DLD1 (cell line): ENCODE data around the gene ABHD16A.

Experiments
- in situ Hi-C: cut with HindIII; loops from 2 replicates; pipeline ENCODE4 v1.10.0; 2017; ENCODE audit warnings: low sequenced_read_pairs

Gene ABHD16A

DNA sequence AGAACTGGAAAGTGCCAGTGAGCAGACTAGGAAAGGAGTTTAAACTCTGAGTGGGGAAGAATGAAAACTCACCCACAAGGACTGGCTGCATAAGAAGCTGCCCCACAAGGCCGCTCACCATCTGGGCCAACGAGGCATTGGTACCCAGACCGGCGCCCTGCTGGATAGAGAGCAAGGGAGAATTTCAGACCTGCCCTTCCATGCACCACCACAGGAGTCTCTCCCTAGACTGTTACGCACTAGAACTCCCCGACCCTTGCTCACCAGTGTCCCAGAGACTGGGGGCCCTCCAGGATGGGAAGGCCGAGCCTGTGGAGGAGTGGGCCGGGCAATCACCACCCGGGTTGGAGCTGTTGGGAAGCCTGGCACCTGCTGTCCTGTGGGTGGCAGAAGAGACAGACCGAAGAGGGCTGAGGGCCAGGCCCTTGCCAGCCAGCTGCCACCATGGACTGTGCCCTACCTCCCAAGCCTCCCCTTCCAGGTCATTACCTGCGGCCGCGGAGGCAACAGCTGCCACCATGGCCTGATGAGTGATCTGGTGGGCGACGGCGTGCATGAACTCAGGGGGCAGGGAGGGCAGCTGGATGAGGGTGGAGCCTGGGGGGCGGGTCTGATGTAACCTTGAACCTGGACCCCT, 59.2 kb downstream of the ABHD16A start:
- in situ Hi-C loops, result no loop called here

DNA sequence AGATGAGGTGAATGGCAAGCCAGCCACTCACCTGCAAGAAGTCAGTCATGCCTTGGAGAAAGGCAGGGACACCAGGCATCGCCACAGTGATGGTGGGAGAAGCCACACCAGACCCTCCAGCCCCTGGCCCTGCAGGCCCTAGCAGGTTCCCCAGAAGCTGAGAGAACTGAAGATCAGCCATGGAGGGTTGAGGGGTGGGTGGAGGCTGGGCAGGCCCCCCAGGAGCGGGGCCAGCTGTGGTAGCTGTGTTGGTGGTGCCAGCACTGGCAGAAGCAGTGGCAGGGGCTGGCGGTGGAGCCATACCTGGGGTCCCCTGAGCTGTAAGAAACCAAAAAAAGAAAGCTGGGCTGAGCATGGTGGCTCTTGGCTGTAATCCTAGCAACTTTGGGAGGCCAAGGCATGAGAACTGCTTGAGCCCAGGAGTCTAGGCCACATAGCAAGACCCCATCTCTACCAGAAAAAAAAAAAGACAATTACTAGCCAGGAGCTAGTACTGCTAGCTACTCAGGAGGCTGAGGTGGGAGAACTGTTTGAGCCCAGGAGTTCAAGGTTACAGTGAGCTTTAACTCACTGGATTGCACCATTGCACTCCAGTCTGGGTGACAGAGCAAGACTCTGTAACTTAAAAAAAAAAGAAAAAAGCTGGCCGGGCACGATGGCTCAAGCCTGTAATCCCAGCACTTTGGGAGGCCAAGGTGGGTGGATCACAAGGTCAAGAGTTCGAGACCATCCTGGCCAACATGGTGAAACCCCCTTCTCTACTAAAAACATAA, 60.1 kb downstream of the ABHD16A start:
- in situ Hi-C loops, result no loop called here

DNA sequence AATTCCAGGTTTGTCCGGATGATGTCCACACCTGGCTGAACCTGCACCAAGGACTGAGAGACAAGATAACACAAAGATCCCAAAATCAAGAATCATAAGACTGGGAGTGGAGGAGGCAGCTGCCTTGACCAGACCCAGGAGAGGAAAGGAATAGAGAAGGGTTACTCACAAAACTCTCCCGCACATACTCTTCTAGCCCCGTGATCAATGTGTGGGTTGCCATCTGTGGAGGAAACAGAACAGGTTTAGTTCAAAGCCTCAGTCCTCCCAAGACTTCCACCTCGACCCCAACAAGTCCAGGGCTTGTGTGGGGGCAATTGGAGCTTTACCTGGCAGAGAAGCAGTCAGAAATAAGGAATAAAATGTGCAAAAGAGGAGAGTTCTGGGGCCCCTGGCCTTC, 61.8 kb downstream of the ABHD16A start:
- in situ Hi-C loops, result no loop called here

DNA sequence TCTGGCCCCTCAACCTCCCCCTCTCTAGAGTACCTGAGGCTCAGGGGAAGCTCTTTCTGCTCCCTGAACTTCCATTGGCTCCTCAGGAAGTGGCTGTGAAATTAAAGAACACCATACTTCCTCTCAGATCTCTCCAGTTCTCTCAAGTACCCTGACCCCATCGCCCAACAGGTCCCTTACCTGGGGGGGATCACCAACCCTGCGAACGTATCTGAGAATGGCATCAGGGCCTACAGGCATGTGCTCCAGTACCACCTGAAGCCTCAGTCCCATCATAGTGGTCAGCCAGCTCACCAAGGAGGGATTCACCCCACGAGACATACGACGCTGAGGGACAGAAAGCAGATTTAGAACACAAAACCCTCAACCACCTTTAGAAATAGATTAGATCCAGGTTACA, 62.5 kb downstream of the ABHD16A start:
- in situ Hi-C loops, result no loop called here

DNA sequence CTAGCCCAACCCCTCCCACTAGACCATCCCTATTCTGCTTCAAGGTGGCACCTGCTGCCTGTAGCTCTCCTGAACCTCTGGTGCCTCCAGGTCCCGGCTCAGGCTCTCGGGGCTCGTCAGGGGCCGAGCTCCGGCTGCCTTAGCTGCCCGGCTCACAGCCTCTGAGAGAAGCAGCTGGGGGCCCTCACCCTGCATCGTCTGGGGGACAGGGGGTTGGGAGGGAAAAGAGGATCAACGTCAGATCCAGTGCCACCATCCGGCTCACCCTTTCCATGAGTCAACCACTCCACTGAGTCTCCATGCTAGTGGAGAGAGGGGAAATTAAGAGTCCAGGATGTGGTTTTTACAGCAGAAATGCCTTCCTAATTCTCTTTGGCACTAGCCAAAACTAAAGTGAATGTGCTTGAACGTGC, 63.7 kb downstream of the ABHD16A start:
- in situ Hi-C loops, result no loop called here

DNA sequence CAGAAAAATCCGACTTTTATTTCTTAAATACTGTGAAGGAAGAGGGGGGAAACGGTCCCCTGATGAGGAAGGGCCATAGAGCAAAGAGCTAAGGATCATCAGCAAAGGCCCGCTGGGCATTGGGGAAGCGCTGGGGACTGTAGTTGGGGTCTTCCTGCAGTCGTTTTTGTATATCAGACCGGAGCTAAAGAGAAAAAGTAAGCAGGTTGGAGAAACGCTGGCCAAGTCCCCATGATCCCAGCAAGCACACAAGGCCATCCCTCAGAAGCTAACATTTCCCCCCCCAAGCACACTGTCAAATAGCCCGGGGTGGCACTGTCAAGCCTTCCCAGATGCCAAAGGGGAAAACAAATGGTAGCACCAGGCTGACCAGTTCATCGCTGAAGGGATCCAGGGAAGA, 64.1 kb downstream of the ABHD16A start:
- in situ Hi-C loops, result no loop called here
